Osteoblast (primary cell): Measurements from ENCODE around the gene MAPK11. TPM values are rescaled to one million over a fixed set of nuclear protein-coding genes. Genes with fewer than 3 reads are reported as not detected.

Experiments
- DNase-seq: peaks from one replicate; pipeline ENCODE4 v3.0.0; 2011; ENCODE audit warnings: low spot score, mixed read lengths; ENCODE audit not compliant: insufficient read length; ENCODE audit errors: missing footprints
- H2AFZ ChIP-seq: 2 replicates; pipeline ENCODE4 v1.6.0; 2011; ENCODE audit warnings: mild to moderate bottlenecking, low read length
- H3K27ac ChIP-seq: 2 replicates; pipeline ENCODE4 v1.5.1; 2011; ENCODE audit warnings: mild to moderate bottlenecking, low read depth, low read length, moderate library complexity
- H3K27me3 ChIP-seq: 2 replicates; pipeline ENCODE4 v1.6.0; 2012; ENCODE audit warnings: mild to moderate bottlenecking, control low read depth, inconsistent platforms, low read length, moderate library complexity; ENCODE audit not compliant: insufficient read depth
- H3K36me3 ChIP-seq: 2 replicates; pipeline ENCODE4 v1.5.1; 2011; ENCODE audit warnings: mild to moderate bottlenecking, low read length, control low read depth, moderate library complexity; ENCODE audit not compliant: insufficient read depth
- H3K4me1 ChIP-seq: 2 replicates; pipeline ENCODE4 v1.5.1; 2011; ENCODE audit warnings: mild to moderate bottlenecking, low read length, control low read depth, moderate library complexity; ENCODE audit not compliant: insufficient read depth
- H3K4me2 ChIP-seq: 2 replicates; pipeline ENCODE4 v1.6.0; 2011; ENCODE audit warnings: mild to moderate bottlenecking, low read length; ENCODE audit not compliant: insufficient read depth
- H3K4me3 ChIP-seq: fragments of 200-600 bp; sonication (generic); 3 replicates; pipeline ENCODE4 v1.5.1; 2012; ENCODE audit warnings: mild to moderate bottlenecking, low read length, inconsistent platforms; ENCODE audit not compliant: insufficient read depth
- H3K79me2 ChIP-seq: 2 replicates; pipeline ENCODE4 v1.6.0; 2012; ENCODE audit warnings: mild to moderate bottlenecking, low read length, control low read depth, inconsistent platforms; ENCODE audit not compliant: insufficient read depth
- H3K9me3 ChIP-seq: 2 replicates; pipeline ENCODE4 v1.5.1; 2011; ENCODE audit warnings: low read depth, low read length, control low read depth
- H4K20me1 ChIP-seq: 2 replicates; pipeline ENCODE4 v1.6.0; 2012; ENCODE audit warnings: mild to moderate bottlenecking, low read length, control low read depth; ENCODE audit not compliant: insufficient read depth
- CTCF ChIP-seq: IDR thresholded peaks from 2 replicates; pipeline ENCODE4 v1.5.1; 2011; ENCODE audit warnings: mild to moderate bottlenecking, low read depth, low read length, moderate library complexity; ENCODE audit errors: extremely low read depth
- total RNA-seq: library from RNA; depleted of rRNA; stranded (reverse); fragments of >200 nt; gene quantifications from 2 replicates; pipeline ENCODE4 v1.2.3, GENCODE V29; 2012

The MAPK11 gene
- total RNA-seq, 1 donor = 6.2 TPM

- H3K4me3 ChIP-seq = no peak overlapping the region
- no peak overlapping the region for H2AFZ ChIP-seq
- H4K20me1 ChIP-seq = peaks cover 3% of the 10 kb centered on the region
- H3K4me1 ChIP-seq = peaks cover 9% of the 10 kb centered on the region
- DNase-seq = no peak
- H3K27ac ChIP-seq = no peak overlapping the region
- H3K27me3 ChIP-seq = no peaks in the 10 kb centered on the region
- no peaks in the 10 kb centered on the region for H3K9me3 ChIP-seq
- H3K79me2 ChIP-seq = peaks cover 7% of the 10 kb centered on the region
- no peak for TF ChIP-seq CTCF
- H3K36me3 ChIP-seq = no peaks in the 10 kb centered on the region
- no peak overlapping the region for H3K4me2 ChIP-seq
These were observed 6.0 kb downstream of the MAPK11 start for GRCh38 chr22:50264104-50264745.

GRCh38 chr22:50262973-50263617 lies 7.1 kb downstream of the MAPK11 start:
- Histone ChIP-seq H3K4me3 (no peak overlapping the region), H3K4me2 (no peak overlapping the region), H4K20me1 (peaks cover 2% of the 10 kb centered on the region), H3K27me3 (no peaks in the 10 kb centered on the region), H3K36me3 (no peaks in the 10 kb centered on the region), H3K27ac (no peak overlapping the region), H2AFZ (no peak overlapping the region), H3K9me3 (no peaks in the 10 kb centered on the region), H3K4me1 (peaks cover 9% of the 10 kb centered on the region), H3K79me2 (peaks cover 15% of the 10 kb centered on the region)
- no peak for DNase-seq
- no peak for TF ChIP-seq CTCF

- Histone ChIP-seq H3K27ac (no peak overlapping the region), H4K20me1 (no peaks in the 10 kb centered on the region), H3K4me3 (no peak overlapping the region), H3K27me3 (no peaks in the 10 kb centered on the region), H3K4me2 (no peak overlapping the region), H3K36me3 (no peaks in the 10 kb centered on the region), H3K9me3 (no peaks in the 10 kb centered on the region), H2AFZ (no peak overlapping the region), H3K4me1 (peaks cover 9% of the 10 kb centered on the region), H3K79me2 (peaks cover 15% of the 10 kb centered on the region)
- no peak for TF ChIP-seq CTCF
- no peak for DNase-seq
These were observed 7.7 kb downstream of the MAPK11 start for GRCh38 chr22:50262460-50262911.
